Measurements from ENCODE around the gene LMNA. TPM values are rescaled to one million over a fixed set of nuclear protein-coding genes. Genes with fewer than 3 reads are reported as not detected.
A peak's percentile ranks its signal among the peaks of the same experiment; 100 is the strongest.

The LMNA gene
- polyA plus RNA-seq, 3 donors: 16.5 to 45.5 (median 24.7) TPM

DNA sequence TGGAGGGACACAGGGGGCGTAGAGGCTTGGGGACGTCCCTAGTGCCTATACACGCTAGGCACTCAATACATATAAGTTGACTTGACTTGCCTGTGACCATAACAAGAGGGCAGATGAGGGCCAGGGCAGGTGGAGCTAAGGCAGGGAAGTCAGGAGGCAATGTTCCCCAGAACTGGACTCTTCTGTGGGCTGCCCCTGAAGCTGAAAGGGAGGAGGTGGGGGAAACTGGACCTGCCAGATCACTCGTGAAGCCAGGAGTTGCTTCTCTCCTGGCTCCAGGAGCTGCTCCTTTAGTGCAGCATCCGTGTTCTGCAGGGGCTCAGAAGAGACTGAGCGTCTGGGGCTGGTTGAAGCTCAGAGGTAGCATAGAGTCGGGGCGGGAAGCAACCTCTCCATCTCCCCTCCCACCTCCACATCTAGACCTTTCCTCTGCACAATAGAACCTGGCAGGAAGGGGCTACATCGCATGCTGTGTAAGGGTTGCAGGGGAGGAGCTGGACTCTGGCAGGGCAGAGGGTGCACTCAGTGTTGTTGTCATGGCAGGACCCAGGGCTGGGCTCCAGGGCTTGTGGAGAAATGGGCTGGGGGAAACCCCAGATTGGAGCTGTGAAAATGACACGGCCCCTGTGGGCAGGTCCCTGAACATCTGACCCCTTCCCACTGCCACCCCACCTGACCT, 36.0 kb downstream of the LMNA start:
- H3K79me2 ChIP-seq (ENCODE audit: insufficient read depth, low read length): peaks cover 28% of the 10 kb centered on the region
- H3K4me1 ChIP-seq (ENCODE audit: control insufficient read depth in 1 of 2, insufficient read depth in 2 of 2, low read length in 2 of 2): peaks cover 96 to 99% of the 10 kb centered on the region in 2 donors
- peak overlapping the region in 1 of 3 experiments; percentile 7 for H3K4me3 ChIP-seq (replicated peaks in 1 of 3; ENCODE audit: low read depth in 2 of 3, low read length in 3 of 3)
- Mint-ChIP-seq H3K36me3 (peaks cover 4 to 7% of the 10 kb centered on the region in 2 donors), H3K27ac (peak overlapping the region; percentile 91 to 99 (median 95)), H3K4me1 (peaks cover 94% of the 10 kb centered on the region), H3K9me3 (peaks cover 0 to 5% (median 0%) of the 10 kb centered on the region in 7 donors), H3K27me3 (ENCODE audit: low read depth in 3 of 3) (peaks cover 0 to 2% (median 0%) of the 10 kb centered on the region in 3 donors), H3K4me3 (no peak overlapping the region)
- peak overlapping the region; percentile 94 to 98 for H3K27ac ChIP-seq (ENCODE audit: low read depth in 1 of 2, low read length in 2 of 2)
- intact Hi-C loops (cut with micrococcal nuclease): no loop called here
- no peak overlapping the region for H2AFZ ChIP-seq (ENCODE audit: insufficient read depth, low read depth, low read length, poor library complexity, severe bottlenecking)
- TF ChIP-seq, protein P1, sequence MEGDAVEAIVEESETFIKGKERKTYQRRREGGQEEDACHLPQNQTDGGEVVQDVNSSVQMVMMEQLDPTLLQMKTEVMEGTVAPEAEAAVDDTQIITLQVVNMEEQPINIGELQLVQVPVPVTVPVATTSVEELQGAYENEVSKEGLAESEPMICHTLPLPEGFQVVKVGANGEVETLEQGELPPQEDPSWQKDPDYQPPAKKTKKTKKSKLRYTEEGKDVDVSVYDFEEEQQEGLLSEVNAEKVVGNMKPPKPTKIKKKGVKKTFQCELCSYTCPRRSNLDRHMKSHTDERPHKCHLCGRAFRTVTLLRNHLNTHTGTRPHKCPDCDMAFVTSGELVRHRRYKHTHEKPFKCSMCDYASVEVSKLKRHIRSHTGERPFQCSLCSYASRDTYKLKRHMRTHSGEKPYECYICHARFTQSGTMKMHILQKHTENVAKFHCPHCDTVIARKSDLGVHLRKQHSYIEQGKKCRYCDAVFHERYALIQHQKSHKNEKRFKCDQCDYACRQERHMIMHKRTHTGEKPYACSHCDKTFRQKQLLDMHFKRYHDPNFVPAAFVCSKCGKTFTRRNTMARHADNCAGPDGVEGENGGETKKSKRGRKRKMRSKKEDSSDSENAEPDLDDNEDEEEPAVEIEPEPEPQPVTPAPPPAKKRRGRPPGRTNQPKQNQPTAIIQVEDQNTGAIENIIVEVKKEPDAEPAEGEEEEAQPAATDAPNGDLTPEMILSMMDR (IDR thresholded peaks at IDR 0.05): no peak
- H4K20me1 ChIP-seq (ENCODE audit: insufficient read depth, low read length): no peaks in the 10 kb centered on the region
- H3K27me3 ChIP-seq (ENCODE audit: control insufficient read depth in 2 of 2, insufficient read depth in 2 of 2, low read length in 2 of 2): no peaks in the 10 kb centered on the region
- DNase-seq: peak; percentile 61 to 82 (median 74)
- H3K9ac ChIP-seq (ENCODE audit: insufficient read depth, low read length, poor library complexity, severe bottlenecking): peak overlapping the region; percentile 74
- no peaks in the 10 kb centered on the region for H3K36me3 ChIP-seq (replicated peaks in 1 of 2; ENCODE audit: control insufficient read depth in 1 of 2, insufficient read depth in 2 of 2, low read length in 2 of 2)
- WGBS (ENCODE audit: insufficient coverage): 87% methylated on average over 3 of the region's 10 CpGs
- H3K4me2 ChIP-seq (replicated peaks; ENCODE audit: extremely low read depth, low read length, poor library complexity, severe bottlenecking): no peak overlapping the region
- H3K9me3 ChIP-seq (replicated peaks in 1 of 2; ENCODE audit: control insufficient read depth in 1 of 2, insufficient read depth in 1 of 2, low read length in 2 of 2): no peaks in the 10 kb centered on the region

DNA sequence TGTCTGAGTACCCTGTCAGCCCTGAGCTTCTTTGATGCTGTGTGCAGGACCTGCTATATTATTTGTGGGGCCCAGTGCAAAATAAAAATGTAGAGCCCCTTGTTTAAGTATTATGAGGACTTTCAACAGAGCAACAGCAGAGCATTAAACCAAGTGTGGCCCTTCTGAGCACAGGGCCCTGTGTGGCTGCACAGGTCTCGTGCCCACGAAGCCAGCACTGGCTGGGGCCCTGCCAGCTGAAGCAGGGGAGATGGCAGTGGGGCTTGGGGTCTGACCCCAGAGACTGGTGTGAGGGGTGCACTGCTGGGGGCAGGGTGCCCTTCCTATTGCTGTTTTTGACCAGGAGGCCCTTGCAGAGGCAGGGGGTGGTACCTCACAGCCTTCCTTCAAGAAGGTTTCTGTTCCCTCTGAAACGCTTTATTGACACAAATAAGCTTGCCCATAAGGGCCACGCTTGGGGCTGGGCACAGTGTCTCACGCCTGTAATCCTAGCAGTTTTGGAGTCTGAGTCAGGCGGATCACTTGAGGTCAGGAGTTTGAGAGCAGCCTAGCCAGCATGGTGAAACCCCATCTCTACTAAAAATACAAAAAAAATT, 36.7 kb downstream of the LMNA start:
- H3K79me2 ChIP-seq (ENCODE audit: insufficient read depth, low read length): peaks cover 36% of the 10 kb centered on the region
- H3K27me3 ChIP-seq (ENCODE audit: control insufficient read depth in 2 of 2, insufficient read depth in 2 of 2, low read length in 2 of 2): no peaks in the 10 kb centered on the region
- peak overlapping the region in 1 of 3 experiments; percentile 7 for H3K4me3 ChIP-seq (replicated peaks in 1 of 3; ENCODE audit: low read depth in 2 of 3, low read length in 3 of 3)
- H2AFZ ChIP-seq (ENCODE audit: insufficient read depth, low read depth, low read length, poor library complexity, severe bottlenecking): no peak overlapping the region
- DNase-seq: peak; percentile 89 to 90 (median 90)
- Mint-ChIP-seq H3K4me1 (peaks cover 94% of the 10 kb centered on the region), H3K4me3 (no peak overlapping the region), H3K36me3 (peaks cover 8 to 10% of the 10 kb centered on the region in 2 donors), H3K27ac (peak overlapping the region; percentile 91 to 99 (median 95)), H3K27me3 (ENCODE audit: low read depth in 3 of 3) (no peaks in the 10 kb centered on the region), H3K9me3 (peaks cover 0 to 5% (median 0%) of the 10 kb centered on the region in 7 donors)
- peaks cover 3% of the 10 kb centered on the region for H4K20me1 ChIP-seq (ENCODE audit: insufficient read depth, low read length)
- H3K27ac ChIP-seq (ENCODE audit: low read depth in 1 of 2, low read length in 2 of 2): peak overlapping the region; percentile 94 to 98
- H3K9me3 ChIP-seq (replicated peaks in 1 of 2; ENCODE audit: control insufficient read depth in 1 of 2, insufficient read depth in 1 of 2, low read length in 2 of 2): no peaks in the 10 kb centered on the region
- TF ChIP-seq, protein P1 (IDR thresholded peaks at IDR 0.05): no peak
- intact Hi-C loops (cut with micrococcal nuclease): no loop called here
- H3K4me2 ChIP-seq (replicated peaks; ENCODE audit: extremely low read depth, low read length, poor library complexity, severe bottlenecking): peak overlapping the region; percentile 16
- H3K4me1 ChIP-seq (ENCODE audit: control insufficient read depth in 1 of 2, insufficient read depth in 2 of 2, low read length in 2 of 2): peaks cover 98 to 100% of the 10 kb centered on the region in 2 donors
- H3K9ac ChIP-seq (ENCODE audit: insufficient read depth, low read length, poor library complexity, severe bottlenecking): peak overlapping the region; percentile 74
- WGBS (ENCODE audit: insufficient coverage): 21% methylated on average over 5 of the region's 6 CpGs
- peaks cover under 1% of the 10 kb centered on the region in 2 donors for H3K36me3 ChIP-seq (replicated peaks in 1 of 2; ENCODE audit: control insufficient read depth in 1 of 2, insufficient read depth in 2 of 2, low read length in 2 of 2)

Data from CD14-positive monocyte (primary cell).